HepG2 (cell line): ENCODE measurements around the gene SIRT6. TPM values are rescaled to one million over a fixed set of nuclear protein-coding genes. Genes with fewer than 3 reads are reported as not detected.

ENCODE experiments used
- ATAC-seq: fragments of 200-7000 bp; cut with Tn5 transposase; 3 replicates; pipeline ENCODE4 v1.9.1; 2020; ENCODE audit warnings: mild to moderate bottlenecking, moderate library complexity
- BruUV-seq: library from RNA; stranded (reverse); fragments of 400-500 nt; replicated peaks from 2 replicates; lab custom pipeline; 2021; lab: Mats Ljungman, UMichigan
- CTCF ChIA-PET: fragments of 300-600 bp; formaldehyde crosslinking; extraction: SDS; loops from one replicate; lab custom pipeline; 2021; ENCODE audit warnings: low total read pairs, inconsistent platforms, low intra/inter-chr PET ratio; lab: Yijun Ruan, JAX
- POLR2A ChIA-PET: fragments of 350-600 bp; sonication (Branson Sonifier 250); formaldehyde crosslinking; loops from one replicate; lab custom pipeline; 2020; ENCODE audit warnings: antibody characterized with exemption, inconsistent platforms; lab: Yijun Ruan, JAX
- DNase-seq: peaks from one replicate; pipeline ENCODE4 v3.0.0-alpha.2; 2015; ENCODE audit warnings: low spot score
- FAIRE-seq: peaks from 3 replicates; lab custom pipeline; 2011; peaks lifted over from hg19 to GRCh38; lab: Jason Lieb, UNC
- H2AFZ ChIP-seq: one replicate; pipeline ENCODE4 v1.6.1; 2011; ENCODE audit warnings: low read length, inconsistent platforms
- H3K27ac ChIP-seq: fragments of 300-600 bp; 3 replicates; pipeline ENCODE4 v1.8.0; 2011; ENCODE audit warnings: mixed run types, mild to moderate bottlenecking, mixed read lengths, low read length, inconsistent platforms; ENCODE audit not compliant: insufficient read depth; ENCODE audit errors: extremely low read length
- H3K27me3 ChIP-seq, 2 experiments: fragments of 200-600 bp in 1 of 2; 2 replicates in 1 of 2; 3 replicates in 1 of 2; pipeline versions ENCODE4 v1.6.0 to v1.8.0; 2011; ENCODE audit warnings: low read length in 2 of 2, mild to moderate bottlenecking in 2 of 2, moderate library complexity in 2 of 2, inconsistent platforms in 1 of 2; ENCODE audit not compliant: insufficient read depth in 2 of 2, control insufficient read depth in 1 of 2
- H3K36me3 ChIP-seq, 2 experiments: fragments of 200-600 bp in 1 of 2; replicated peaks in 1 of 2; 2 replicates in 1 of 2; 3 replicates in 1 of 2; pipeline versions ENCODE4 v1.5.1 to v1.8.0; 2011; ENCODE audit warnings: low read length in 2 of 2, inconsistent platforms in 1 of 2; ENCODE audit not compliant: insufficient read depth in 2 of 2, control insufficient read depth in 1 of 2
- H3K4me1 ChIP-seq: 2 replicates; pipeline ENCODE4 v1.5.1; 2012; ENCODE audit warnings: low read length, inconsistent platforms; ENCODE audit not compliant: insufficient read depth
- H3K4me2 ChIP-seq: 2 replicates; pipeline ENCODE4 v1.6.0; 2011; ENCODE audit warnings: low read depth, low read length, inconsistent platforms
- H3K4me3 ChIP-seq, 3 experiments: fragments of 200-600 bp in 1 of 3; sonication (generic), shearing (Covaris generic) in 1 of 3; replicated peaks in 1 of 3; 2 replicates each; pipeline ENCODE4 v1.5.1; 2011 to 2016; ENCODE audit warnings: low read length in 3 of 3, inconsistent platforms in 2 of 3, low read depth in 2 of 3, mild to moderate bottlenecking in 2 of 3, control low read depth in 1 of 3, mixed read lengths in 1 of 3; ENCODE audit not compliant: insufficient read depth in 1 of 3
- H3K79me2 ChIP-seq: one replicate; pipeline ENCODE4 v1.6.1; 2011; ENCODE audit warnings: low read length, inconsistent platforms; ENCODE audit not compliant: insufficient read depth
- H3K9ac ChIP-seq: 2 replicates; pipeline ENCODE4 v1.6.0; 2011; ENCODE audit warnings: mild to moderate bottlenecking, low read depth, low read length, inconsistent platforms; ENCODE audit not compliant: insufficient read depth
- H3K9me3 ChIP-seq: 2 replicates; pipeline ENCODE4 v1.5.1; 2012; ENCODE audit warnings: mild to moderate bottlenecking, low read length
- H4K20me1 ChIP-seq: 2 replicates; pipeline ENCODE4 v1.6.0; 2011; ENCODE audit warnings: inconsistent platforms, mild to moderate bottlenecking, low read length, moderate library complexity; ENCODE audit not compliant: insufficient read depth
- HES4 ChIP-seq: sonication (generic); formaldehyde crosslinking; IDR thresholded peaks from 2 replicates; pipeline ENCODE4 v1.9.0; 2021; ENCODE audit warnings: mild to moderate bottlenecking, missing genetic modification reagents, borderline replicate concordance
- HIVEP1 ChIP-seq: sonication (generic); formaldehyde crosslinking; IDR thresholded peaks from 2 replicates; pipeline ENCODE4 v1.4.0; 2020; ENCODE audit warnings: mild to moderate bottlenecking, missing genetic modification reagents
- SIN3A ChIP-seq: IDR thresholded peaks from 2 replicates; pipeline ENCODE4 v1.6.1; 2011; ENCODE audit warnings: low read depth, mild to moderate bottlenecking, control low read depth, low read length, borderline replicate concordance
- TOE1 ChIP-seq: sonication (generic); formaldehyde crosslinking; IDR thresholded peaks from 2 replicates; pipeline ENCODE4 v1.4.0; 2020; ENCODE audit warnings: mild to moderate bottlenecking, missing genetic modification reagents
- ZBTB49 ChIP-seq: sonication (generic); formaldehyde crosslinking; IDR thresholded peaks from 2 replicates; pipeline ENCODE4 v1.4.0; 2020; ENCODE audit warnings: missing genetic modification reagents, borderline replicate concordance
- ZNF276 ChIP-seq: sonication (generic); formaldehyde crosslinking; IDR thresholded peaks from 2 replicates; pipeline ENCODE4 v1.4.0; 2020; ENCODE audit warnings: mild to moderate bottlenecking, low read depth, missing genetic modification reagents
- ZNF362 ChIP-seq: sonication (generic); formaldehyde crosslinking; IDR thresholded peaks from 2 replicates; pipeline ENCODE4 v1.4.0; 2020; ENCODE audit warnings: missing genetic modification reagents, mild to moderate bottlenecking, borderline replicate concordance
- ZNF609 ChIP-seq: sonication (generic); formaldehyde crosslinking; IDR thresholded peaks from 2 replicates; pipeline ENCODE4 v1.4.0; 2020; ENCODE audit warnings: mild to moderate bottlenecking, missing genetic modification reagents, borderline replicate concordance
- ZNF674 ChIP-seq: sonication (generic); formaldehyde crosslinking; IDR thresholded peaks from 2 replicates; pipeline ENCODE4 v1.5.0; 2020; ENCODE audit warnings: low read depth, mild to moderate bottlenecking, missing genetic modification reagents
- ZNF790 ChIP-seq: sonication (generic); formaldehyde crosslinking; IDR thresholded peaks from 2 replicates; pipeline ENCODE4 v1.8.0; 2022; ENCODE audit warnings: missing genetic modification reagents, mild to moderate bottlenecking, borderline replicate concordance
- ZNF839 ChIP-seq: sonication (generic); formaldehyde crosslinking; IDR thresholded peaks from 2 replicates; pipeline ENCODE4 v1.4.0; 2020; ENCODE audit warnings: missing genetic modification reagents, mild to moderate bottlenecking, borderline replicate concordance
- ZSCAN20 ChIP-seq: sonication (generic); formaldehyde crosslinking; IDR thresholded peaks from 2 replicates; pipeline ENCODE4 v1.4.0; 2020; ENCODE audit warnings: missing genetic modification reagents, mild to moderate bottlenecking, borderline replicate concordance
- WGBS: methylation state at CpG from one replicate; pipeline ENCODE4 v1.1.6; 2017; ENCODE audit warnings: low lambda C conversion rate; 5-methylcytosine and 5-hydroxymethylcytosine counted together
- in situ Hi-C: cut with HindIII; loops from 2 replicates; pipeline ENCODE4 v1.10.0; 2017; ENCODE audit warnings: low pct_unique_long_range_greater_than_20kb; ENCODE audit not compliant: extremely low pct_ligation_motif_present
- intact Hi-C: fragments of 100-400 bp; cut with micrococcal nuclease; formaldehyde crosslinking; loops from one replicate; pipeline ENCODE4 v1.10.0; 2022; ENCODE audit not compliant: unreplicated experiment
- polyA plus RNA-seq, 8 experiments: library from polyadenylated mRNA; depleted of rRNA in 3 of 8; stranded (reverse) in 7 of 8; unstranded in 1 of 8; fragments of >200 nt; fragmentation: Illumina TruSeq in 4 of 8; extraction: Trizol in 4 of 8; gene quantifications; 2 replicates each; pipeline versions ENCODE4 v1.2.1 to v1.2.3, GENCODE V29; 2011 to 2016; ENCODE audit warnings: low read depth in 4 of 8, missing spikeins in 1 of 8, mixed read lengths in 1 of 8; ENCODE audit not compliant: insufficient read depth in 1 of 8
- total RNA-seq, 5 experiments: library from RNA; depleted of rRNA; stranded (reverse); fragments of >200 nt; fragmentation: Illumina TruSeq; extraction: Trizol; gene quantifications; 2 replicates each; pipeline ENCODE4 v1.2.3, GENCODE V29; 2016; ENCODE audit warnings: low read depth in 1 of 5

SIRT6 gene
- total and polyA plus RNA-seq, 2 of the 13 experiments (the other 11 are each of a cell fraction or from before 2014, with no cell fraction given), result 11.0 to 18.4 TPM

- no peaks in the 10 kb centered on the region for H3K36me3 ChIP-seq
- H3K9me3 ChIP-seq, result no peaks in the 10 kb centered on the region
- peaks cover 7 to 48% of the 10 kb centered on the region in 2 experiments; a peak in 4 of 5 replicates for H3K27me3 ChIP-seq
- H4K20me1 ChIP-seq, result no peaks in the 10 kb centered on the region
- DNase-seq (no peak), FAIRE-seq (no peak), ATAC-seq (no peak)
- ChIA-PET POLR2A (no interaction called here), CTCF (no interaction called here)
- H3K27ac ChIP-seq, result no peak overlapping the region
- in situ Hi-C loops (loop anchor here (5.0 to 25.0 kb wide), 2 partner anchors 214 to 339 kb away; partner anchors contain the start of genes EEF2 and ZFR2), intact Hi-C loops (no loop called here)
- TF ChIP-seq TOE1 (CRISPR knock-in tag) (no peak), ZSCAN20 (CRISPR knock-in tag) (no peak), ZNF674 (CRISPR knock-in tag) (no peak), ZNF362 (CRISPR knock-in tag) (no peak), HES4 (CRISPR knock-in tag) (no peak), ZBTB49 (CRISPR knock-in tag) (no peak), ZNF609 (CRISPR knock-in tag) (no peak), ZNF276 (CRISPR knock-in tag) (no peak), HIVEP1 (CRISPR knock-in tag) (no peak), SIN3A (no peak), ZNF839 (CRISPR knock-in tag) (no peak), ZNF790 (CRISPR knock-in tag) (no peak)
- H2AFZ ChIP-seq, result no peak overlapping the region
- no TSS peak for BruUV-seq
- H3K4me2 ChIP-seq, result no peak overlapping the region
- H3K4me1 ChIP-seq, result peaks cover 11% of the 10 kb centered on the region; the same call in 1 of the 2 replicates
- H3K4me3 ChIP-seq, result no peak overlapping the region
- 33% methylated on average over 2 of the region's 2 CpGs for WGBS
- no peak overlapping the region for H3K9ac ChIP-seq
- no peaks in the 10 kb centered on the region for H3K79me2 ChIP-seq
Observed at GRCh38 chr19:4200940-4201542, 18.7 kb upstream of the SIRT6 start.
